ENCODE results near the gene TEX48. TPM values are rescaled to one million over a fixed set of nuclear protein-coding genes. Genes with fewer than 3 reads are reported as not detected.

The TEX48 gene
- total and polyA plus RNA-seq, 10 of the 15 experiments (the other 5 are each of a cell fraction or from before 2014, with no cell fraction given), result not detected

GRCh38 chr9:114626415-114627020 lies 55.5 kb downstream of the TEX48 start (continued):
- TF ChIP-seq E2F4 (IDR thresholded peaks at IDR 0.05; ENCODE audit: low read depth, low read length) (no peak), ZZZ3 (IDR thresholded peaks at IDR 0.05; ENCODE audit: control insufficient read depth, insufficient read length, low read depth) (no peak), LARP7 (IDR thresholded peaks at IDR 0.05) (no peak), CREB1 (IDR thresholded peaks at IDR 0.05; ENCODE audit: low read depth) (no peak)

- no TSS peak for BruUV-seq (replicated peaks)
- Histone ChIP-seq H3K27ac (ENCODE audit: control insufficient read depth, insufficient read depth) (no peak overlapping the region), H3K27me3 (replicated peaks in 1 of 2; ENCODE audit: control insufficient read depth in 2 of 2, insufficient read depth in 2 of 2, low read length in 1 of 2) (no peaks in the 10 kb centered on the region), H3K4me1 (ENCODE audit: control insufficient read depth, insufficient read depth, low read length) (peaks cover 4% of the 10 kb centered on the region; the same call in 1 of the 2 replicates), H3K4me2 (ENCODE audit: control insufficient read depth, insufficient read depth) (no peak overlapping the region), H3K9me3 (replicated peaks; ENCODE audit: control insufficient read depth, insufficient read depth, low read length) (no peaks in the 10 kb centered on the region), H3K79me2 (ENCODE audit: control insufficient read depth, insufficient read depth, low read length) (peaks cover 35% of the 10 kb centered on the region), H4K20me1 (ENCODE audit: control insufficient read depth, insufficient read depth) (no peaks in the 10 kb centered on the region), H3K4me3 (no peak overlapping the region), H3K36me3 (ENCODE audit: control insufficient read depth in 2 of 2, insufficient read depth in 2 of 2, low read length in 1 of 2) (peaks cover 12 to 39% of the 10 kb centered on the region in 2 experiments; a peak in 3 of 4 replicates), H2AFZ (ENCODE audit: control insufficient read depth, low read depth, low read length) (no peak overlapping the region), H3K9ac (ENCODE audit: control insufficient read depth, insufficient read depth, low read length) (no peak overlapping the region)
- ChIA-PET CTCF (interaction anchor here (0.8 to 2.5 kb wide), 6 partner anchors 19 to 219 kb away, joined by 3 to 13 read pairs (median 6); no protein-coding TSS in a partner anchor), POLR2A (no interaction called here), SMC1A (ENCODE audit: uncharacterized antibody, unreplicated experiment) (interaction anchor here (0.8 to 1.7 kb wide), 2 partner anchors 29 to 32 kb away, joined by 3 to 9 read pairs; no protein-coding TSS in a partner anchor), RAD21 (ENCODE audit: unreplicated experiment) (interaction anchor here (0.5 to 1.2 kb wide), 2 partner anchors 32 to 1763 kb away, joined by 3 to 4 read pairs; no protein-coding TSS in a partner anchor)
- TF ChIP-seq POU2F2 (IDR thresholded peaks at IDR 0.05; ENCODE audit: borderline replicate concordance, low read depth, low read length), result no peak
- TF ChIP-seq MTA3 (IDR thresholded peaks at IDR 0.05; ENCODE audit: borderline replicate concordance, low read length), result no peak
- intact Hi-C loops (cut with micrococcal nuclease; ENCODE audit: unreplicated experiment) (no loop called here), in situ Hi-C loops (cut with MboI) (no loop called here)
- FAIRE-seq (no peak), ATAC-seq (no peak), DNase-seq (ENCODE audit: low read depth, low spot score) (no peak)
- 94% methylated on average over 2 of the region's 2 CpGs for WGBS (ENCODE audit: insufficient coverage, insufficient replicate concordance, low lambda C conversion rate, missing lambda C conversion rate)
Measured at GRCh38 chr9:114624677-114625076, 57.3 kb downstream of the TEX48 start.
